ENCODE measurements around the gene PCNX2. TPM values are rescaled to one million over a fixed set of nuclear protein-coding genes. Genes with fewer than 3 reads are reported as not detected.
A peak's percentile ranks its signal among the peaks of the same experiment; 100 is the strongest.

Gene PCNX2
- total and polyA plus RNA-seq, 2 experiments from 2014 or later, result 42.9 to 88.3 TPM

DNA sequence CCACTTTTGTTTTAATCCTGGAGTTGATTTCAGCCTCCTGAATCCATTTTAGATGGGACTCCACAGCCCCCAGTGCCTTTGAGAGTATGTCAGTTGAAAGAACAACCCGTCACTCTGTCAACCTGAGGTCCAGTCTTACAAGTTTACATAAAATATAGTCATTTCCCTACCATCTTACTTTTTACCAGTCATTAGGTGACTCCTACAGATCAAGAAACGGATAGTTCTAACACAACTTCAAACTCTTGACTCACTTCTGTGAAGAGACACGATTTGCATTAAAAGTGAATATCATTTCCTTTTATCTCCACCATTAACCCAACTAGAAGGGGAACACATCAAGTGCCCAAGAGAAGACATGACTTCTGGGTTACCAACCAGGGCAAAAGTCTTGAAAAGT, 198.0 kb downstream of the PCNX2 start:
- no peak overlapping the region for H3K4me3 Mint-ChIP-seq
- no peak for DNase-seq (ENCODE audit: low spot score)

More for the DNA sequence above, 198.0 kb downstream of the PCNX2 start:
- H3K9me2 ChIP-seq (ENCODE audit: insufficient read depth), result no peaks in the 10 kb centered on the region
- H3K4me1 Mint-ChIP-seq, result peaks cover 4% of the 10 kb centered on the region; the same call in 2 of the 3 replicates
- no peaks in the 10 kb centered on the region for H3K27me3 ChIP-seq (ENCODE audit: insufficient read depth)
- H3K4me3 ChIP-seq, result no peak overlapping the region
- H3K27ac Mint-ChIP-seq, result 0 out of 2 replicates have a peak overlapping the region, but pooled peaks have one; percentile 13
- peaks cover 23% of the 10 kb centered on the region for H3K36me3 Mint-ChIP-seq (ENCODE audit: low read depth)
- H4K20me1 ChIP-seq (replicated peaks; ENCODE audit: insufficient read depth), result no peaks in the 10 kb centered on the region
- no peak overlapping the region for H2AFZ ChIP-seq
- H3K4me1 ChIP-seq (ENCODE audit: insufficient read depth), result no peaks in the 10 kb centered on the region
- H3K79me2 ChIP-seq (replicated peaks; ENCODE audit: insufficient read depth), result no peaks in the 10 kb centered on the region
- TF ChIP-seq ETS1 (IDR thresholded peaks at IDR 0.05) (no peak), ZNF114 (CRISPR knock-in tag; IDR thresholded peaks at IDR 0.05) (no peak), ZNF462 (CRISPR knock-in tag; IDR thresholded peaks at IDR 0.05) (no peak), CREB1 (CRISPR knock-in tag; IDR thresholded peaks at IDR 0.05; ENCODE audit: low read depth) (no peak), CTCF (conservative IDR thresholded peaks at IDR 0.05; ENCODE audit: low read depth in 2 of 2) (no peak), JUNB (IDR thresholded peaks at IDR 0.05; ENCODE audit: unreplicated experiment) (no peak), ZNF331 (CRISPR knock-in tag; IDR thresholded peaks at IDR 0.05; ENCODE audit: low read depth) (no peak), STAT1 (IDR thresholded peaks at IDR 0.05; ENCODE audit: unreplicated experiment) (no peak), EZH2 (IDR thresholded peaks at IDR 0.05; ENCODE audit: low read depth, unreplicated experiment) (no peak), EZH2phosphoT487 (IDR thresholded peaks at IDR 0.05; ENCODE audit: unreplicated experiment) (no peak), NANOG (IDR thresholded peaks at IDR 0.05; ENCODE audit: borderline replicate concordance) (no peak), POLR2AphosphoS5 (IDR thresholded peaks at IDR 0.05; ENCODE audit: low read depth) (no peak)
- TF ChIP-seq, protein P1, sequence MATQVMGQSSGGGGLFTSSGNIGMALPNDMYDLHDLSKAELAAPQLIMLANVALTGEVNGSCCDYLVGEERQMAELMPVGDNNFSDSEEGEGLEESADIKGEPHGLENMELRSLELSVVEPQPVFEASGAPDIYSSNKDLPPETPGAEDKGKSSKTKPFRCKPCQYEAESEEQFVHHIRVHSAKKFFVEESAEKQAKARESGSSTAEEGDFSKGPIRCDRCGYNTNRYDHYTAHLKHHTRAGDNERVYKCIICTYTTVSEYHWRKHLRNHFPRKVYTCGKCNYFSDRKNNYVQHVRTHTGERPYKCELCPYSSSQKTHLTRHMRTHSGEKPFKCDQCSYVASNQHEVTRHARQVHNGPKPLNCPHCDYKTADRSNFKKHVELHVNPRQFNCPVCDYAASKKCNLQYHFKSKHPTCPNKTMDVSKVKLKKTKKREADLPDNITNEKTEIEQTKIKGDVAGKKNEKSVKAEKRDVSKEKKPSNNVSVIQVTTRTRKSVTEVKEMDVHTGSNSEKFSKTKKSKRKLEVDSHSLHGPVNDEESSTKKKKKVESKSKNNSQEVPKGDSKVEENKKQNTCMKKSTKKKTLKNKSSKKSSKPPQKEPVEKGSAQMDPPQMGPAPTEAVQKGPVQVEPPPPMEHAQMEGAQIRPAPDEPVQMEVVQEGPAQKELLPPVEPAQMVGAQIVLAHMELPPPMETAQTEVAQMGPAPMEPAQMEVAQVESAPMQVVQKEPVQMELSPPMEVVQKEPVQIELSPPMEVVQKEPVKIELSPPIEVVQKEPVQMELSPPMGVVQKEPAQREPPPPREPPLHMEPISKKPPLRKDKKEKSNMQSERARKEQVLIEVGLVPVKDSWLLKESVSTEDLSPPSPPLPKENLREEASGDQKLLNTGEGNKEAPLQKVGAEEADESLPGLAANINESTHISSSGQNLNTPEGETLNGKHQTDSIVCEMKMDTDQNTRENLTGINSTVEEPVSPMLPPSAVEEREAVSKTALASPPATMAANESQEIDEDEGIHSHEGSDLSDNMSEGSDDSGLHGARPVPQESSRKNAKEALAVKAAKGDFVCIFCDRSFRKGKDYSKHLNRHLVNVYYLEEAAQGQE (IDR thresholded peaks at IDR 0.05; ENCODE audit: unreplicated experiment), result no peak
- H3K4me2 ChIP-seq, result no peak overlapping the region
- ATAC-seq, result no peak
- H3K27me3 Mint-ChIP-seq (ENCODE audit: insufficient read depth, low read depth, poor library complexity), result peaks cover 3% of the 10 kb centered on the region
- no peak overlapping the region for H3K27ac ChIP-seq (ENCODE audit: low read depth)
- no peaks in the 10 kb centered on the region for H3K9me3 Mint-ChIP-seq
- no peaks in the 10 kb centered on the region for H3F3A ChIP-seq (replicated peaks; ENCODE audit: low read depth)
- peaks cover 10% of the 10 kb centered on the region; the same call in 1 of the 2 replicates for H3K36me3 ChIP-seq (ENCODE audit: insufficient read depth)
